Ishikawa (cell line): ENCODE measurements around the gene ITLN1.

Experiments
- CREB1 ChIP-seq: IDR thresholded peaks from 2 replicates; pipeline ENCODE4 v1.6.1; 2012; ENCODE audit warnings: low read depth
- EGR1 ChIP-seq: IDR thresholded peaks from 2 replicates; pipeline ENCODE4 v1.6.1; 2012
- EP300 ChIP-seq: IDR thresholded peaks from 2 replicates; pipeline ENCODE4 v1.6.1; 2012; ENCODE audit warnings: borderline replicate concordance
- FOXM1 ChIP-seq: IDR thresholded peaks from 2 replicates; pipeline ENCODE4 v1.6.1; 2012; ENCODE audit warnings: low read depth, borderline replicate concordance
- RAD21 ChIP-seq: IDR thresholded peaks from 2 replicates; pipeline ENCODE4 v1.6.1; 2012; ENCODE audit warnings: low read depth
- TAF1 ChIP-seq: IDR thresholded peaks from 2 replicates; pipeline ENCODE4 v1.6.1; 2012; ENCODE audit warnings: low read depth, mild to moderate bottlenecking
- TEAD4 ChIP-seq: IDR thresholded peaks from 2 replicates; pipeline ENCODE4 v1.6.1; 2012
- YY1 ChIP-seq: IDR thresholded peaks from 2 replicates; pipeline ENCODE4 v1.6.1; 2012; ENCODE audit warnings: low read depth
- ZBTB7A ChIP-seq: IDR thresholded peaks from 2 replicates; pipeline ENCODE4 v1.6.1; 2012; ENCODE audit warnings: low read depth
- TF ChIP-seq, protein P1 (sequence below): IDR thresholded peaks from 2 replicates; pipeline ENCODE4 v1.6.1; 2012
- TF ChIP-seq, protein P2 (sequence below): IDR thresholded peaks from 2 replicates; pipeline ENCODE4 v1.6.1; 2012; ENCODE audit warnings: low read depth, mild to moderate bottlenecking

DNA sequence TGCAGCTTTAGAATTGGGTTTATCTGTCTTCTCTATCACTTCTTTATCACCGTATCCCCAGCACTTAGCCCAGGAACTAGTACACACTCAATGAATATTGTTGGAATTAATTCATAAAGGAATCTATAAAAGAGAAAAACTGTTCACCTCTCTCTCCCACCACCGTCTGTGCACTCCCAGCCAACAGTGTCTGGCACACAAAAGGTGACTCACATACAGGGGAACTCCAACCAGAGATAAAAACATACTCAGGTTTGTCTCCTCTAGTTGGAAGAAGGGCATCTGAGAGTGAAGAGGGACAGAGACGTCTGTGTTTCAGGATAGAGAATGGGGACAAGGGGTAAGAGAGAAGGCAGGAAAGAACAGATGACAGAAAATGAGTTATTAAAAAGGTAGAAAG lies 10.0 kb downstream of the ITLN1 start:
- TF ChIP-seq, protein P1, sequence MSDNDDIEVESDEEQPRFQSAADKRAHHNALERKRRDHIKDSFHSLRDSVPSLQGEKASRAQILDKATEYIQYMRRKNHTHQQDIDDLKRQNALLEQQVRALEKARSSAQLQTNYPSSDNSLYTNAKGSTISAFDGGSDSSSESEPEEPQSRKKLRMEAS = no peak
- TF ChIP-seq FOXM1 = no peak
- TF ChIP-seq, protein P2, sequence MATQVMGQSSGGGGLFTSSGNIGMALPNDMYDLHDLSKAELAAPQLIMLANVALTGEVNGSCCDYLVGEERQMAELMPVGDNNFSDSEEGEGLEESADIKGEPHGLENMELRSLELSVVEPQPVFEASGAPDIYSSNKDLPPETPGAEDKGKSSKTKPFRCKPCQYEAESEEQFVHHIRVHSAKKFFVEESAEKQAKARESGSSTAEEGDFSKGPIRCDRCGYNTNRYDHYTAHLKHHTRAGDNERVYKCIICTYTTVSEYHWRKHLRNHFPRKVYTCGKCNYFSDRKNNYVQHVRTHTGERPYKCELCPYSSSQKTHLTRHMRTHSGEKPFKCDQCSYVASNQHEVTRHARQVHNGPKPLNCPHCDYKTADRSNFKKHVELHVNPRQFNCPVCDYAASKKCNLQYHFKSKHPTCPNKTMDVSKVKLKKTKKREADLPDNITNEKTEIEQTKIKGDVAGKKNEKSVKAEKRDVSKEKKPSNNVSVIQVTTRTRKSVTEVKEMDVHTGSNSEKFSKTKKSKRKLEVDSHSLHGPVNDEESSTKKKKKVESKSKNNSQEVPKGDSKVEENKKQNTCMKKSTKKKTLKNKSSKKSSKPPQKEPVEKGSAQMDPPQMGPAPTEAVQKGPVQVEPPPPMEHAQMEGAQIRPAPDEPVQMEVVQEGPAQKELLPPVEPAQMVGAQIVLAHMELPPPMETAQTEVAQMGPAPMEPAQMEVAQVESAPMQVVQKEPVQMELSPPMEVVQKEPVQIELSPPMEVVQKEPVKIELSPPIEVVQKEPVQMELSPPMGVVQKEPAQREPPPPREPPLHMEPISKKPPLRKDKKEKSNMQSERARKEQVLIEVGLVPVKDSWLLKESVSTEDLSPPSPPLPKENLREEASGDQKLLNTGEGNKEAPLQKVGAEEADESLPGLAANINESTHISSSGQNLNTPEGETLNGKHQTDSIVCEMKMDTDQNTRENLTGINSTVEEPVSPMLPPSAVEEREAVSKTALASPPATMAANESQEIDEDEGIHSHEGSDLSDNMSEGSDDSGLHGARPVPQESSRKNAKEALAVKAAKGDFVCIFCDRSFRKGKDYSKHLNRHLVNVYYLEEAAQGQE = no peak
- no peak for TF ChIP-seq YY1
- no peak for TF ChIP-seq RAD21
- no peak for TF ChIP-seq ZBTB7A
- no peak for TF ChIP-seq EP300
- TF ChIP-seq TEAD4 = no peak
- no peak for TF ChIP-seq CREB1
- TF ChIP-seq EGR1 = no peak
- no peak for TF ChIP-seq TAF1
